Central memory CD4-positive, alpha-beta T cell (primary cell): ENCODE measurements around the gene GCAT.
"Not testable (repeated sequence)": the region's sequence is repeated elsewhere in the genome, so short reads cannot be mapped to it uniquely, and the experiment has no call there.

Experiments
- DNase-seq: peaks from one replicate; pipeline ENCODE4 v3.0.0; 2022

The GCAT gene

DNA sequence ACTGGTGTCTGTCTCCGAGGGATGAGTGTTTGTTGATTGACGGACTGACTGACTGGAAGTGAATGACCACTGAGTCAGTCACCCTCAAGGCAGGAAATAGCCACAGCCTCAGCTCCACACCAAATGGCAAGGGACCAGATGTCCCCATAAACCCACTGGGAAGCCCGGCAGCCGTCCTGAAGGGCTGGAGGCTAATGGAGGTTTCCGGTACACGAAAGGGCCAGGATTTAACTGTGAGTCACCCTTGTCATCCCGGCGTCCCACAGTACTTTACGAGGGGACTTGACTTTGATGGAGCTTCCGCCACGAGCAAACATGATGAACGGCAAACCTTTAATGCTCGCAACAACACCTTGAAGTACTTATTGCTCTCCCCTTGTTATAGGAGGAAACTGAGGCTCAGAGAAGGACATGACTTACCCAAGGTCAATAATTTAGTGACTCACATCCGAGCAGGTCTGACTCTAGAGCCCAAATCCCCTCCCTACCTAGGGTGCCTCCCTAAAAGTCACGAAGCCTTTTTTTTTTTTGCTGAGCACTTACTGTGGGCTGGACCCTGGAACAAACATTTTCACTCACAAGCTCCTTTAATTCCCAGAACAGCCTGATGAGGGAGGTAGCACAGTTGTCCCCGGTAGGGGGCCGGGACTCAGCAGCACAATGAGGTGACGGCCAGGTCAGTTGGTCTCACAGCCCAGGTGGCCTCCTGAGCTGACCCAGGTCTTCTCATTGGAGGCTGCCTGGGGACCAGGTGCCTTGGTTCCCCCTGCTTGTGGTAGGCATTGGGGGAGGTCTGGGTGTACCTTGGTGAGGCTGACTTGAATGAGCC, 25.2 kb upstream of the GCAT start:
- DNase-seq: no peak

GRCh38 chr22:37784829-37785495, 22.8 kb upstream of the GCAT start:
- DNase-seq: no peak

DNA sequence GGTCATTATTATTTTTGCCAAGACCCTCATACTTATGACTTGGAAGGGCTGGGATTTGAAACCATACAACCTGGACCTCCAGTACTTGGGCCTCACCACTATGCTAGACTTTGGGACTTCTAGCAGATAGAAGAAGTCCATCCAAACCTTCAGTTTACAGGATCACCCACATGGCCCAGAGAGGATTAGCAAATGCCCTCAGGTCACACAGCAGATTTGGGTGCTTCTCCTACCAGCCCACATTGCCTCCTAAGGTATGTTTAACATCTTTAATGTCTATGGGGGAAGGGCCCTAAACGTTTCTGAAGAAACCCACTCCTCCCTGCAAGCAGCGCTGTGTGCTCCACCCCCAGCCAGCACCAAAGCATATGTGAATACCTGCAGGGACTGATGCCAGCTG, 17.5 kb upstream of the GCAT start:
- no peak for DNase-seq

- no peak for DNase-seq
These were observed 15.2 kb upstream of the GCAT start for GRCh38 chr22:37792494-37792893.

DNA sequence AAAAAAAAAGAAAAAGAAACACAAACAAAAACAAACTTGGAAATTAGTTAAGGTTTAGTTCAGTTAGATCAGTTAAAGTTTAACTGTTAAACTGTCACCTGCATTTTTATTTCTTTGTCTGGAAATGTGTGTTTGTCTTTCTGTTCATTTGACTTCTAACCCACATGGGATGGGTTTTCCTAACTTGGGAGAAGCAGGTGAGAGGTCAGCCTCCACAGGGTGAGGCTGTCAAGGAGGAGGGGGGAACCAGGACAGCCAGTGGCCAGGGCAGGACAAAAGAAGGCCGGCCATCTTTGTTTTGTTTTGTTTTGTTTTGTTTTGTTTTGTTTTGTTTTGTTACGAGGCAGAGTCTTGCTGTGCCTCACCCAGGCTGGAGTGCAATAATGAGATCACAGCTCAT, 13.4 kb upstream of the GCAT start:
- DNase-seq: no peak

- no peak for DNase-seq
These were observed 11.7 kb upstream of the GCAT start for GRCh38 chr22:37796079-37796478.

GRCh38 chr22:37797259-37797658, 10.5 kb upstream of the GCAT start:
- not testable (repeated sequence) for DNase-seq

GRCh38 chr22:37797874-37798500, 9.7 kb upstream of the GCAT start:
- DNase-seq: no peak

GRCh38 chr22:37799979-37800378, 7.8 kb upstream of the GCAT start:
- DNase-seq: not testable (repeated sequence)

GRCh38 chr22:37801946-37802309, 5.8 kb upstream of the GCAT start:
- DNase-seq: no peak

DNA sequence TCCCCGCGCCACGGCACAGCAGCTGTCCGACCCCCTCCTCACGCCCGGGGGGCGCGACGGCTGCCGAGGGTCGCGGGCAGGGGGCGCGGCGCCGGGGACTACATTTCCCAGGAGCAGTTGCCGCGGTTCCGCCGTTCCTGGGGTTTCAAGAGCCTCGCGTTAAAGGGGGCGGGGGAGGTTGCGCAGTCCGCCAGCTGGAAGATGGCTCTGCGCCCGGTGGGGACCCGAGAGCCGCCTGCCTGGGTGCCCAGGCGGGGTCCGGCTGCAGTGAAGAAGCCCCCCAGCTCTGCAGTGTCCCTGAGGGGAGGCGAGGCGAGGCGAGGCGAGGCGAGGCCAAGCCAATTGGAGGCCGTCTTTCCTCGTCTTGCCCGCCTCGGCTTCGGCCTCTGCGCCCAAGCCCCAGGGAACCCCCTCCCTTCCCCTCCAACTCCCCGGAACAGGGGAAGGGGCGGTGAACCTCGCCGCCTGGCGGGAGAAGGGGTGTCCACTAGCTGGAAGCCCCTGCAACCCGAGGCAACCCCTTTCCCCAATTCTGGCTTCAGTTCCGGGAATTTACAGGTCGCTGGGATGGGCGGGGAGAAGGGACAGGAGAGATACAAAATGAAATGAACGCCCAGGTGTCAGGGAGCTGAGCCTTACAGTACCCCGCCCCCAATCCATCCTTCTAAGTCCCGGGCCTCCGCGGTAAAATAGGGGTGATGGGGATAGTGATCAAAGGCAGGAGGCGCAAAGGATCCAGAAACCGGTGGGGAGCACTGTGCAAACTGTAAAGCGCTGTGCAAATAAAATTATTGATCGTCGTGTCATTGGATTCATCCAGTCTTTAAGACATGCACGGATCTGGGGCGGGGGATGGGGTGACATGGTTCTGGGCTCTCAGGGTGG, 5.2 kb upstream of the GCAT start:
- DNase-seq: no peak

- DNase-seq: no peak
These were observed 4.5 kb upstream of the GCAT start for GRCh38 chr22:37803195-37803638.

GRCh38 chr22:37803639-37804351, 3.9 kb upstream of the GCAT start:
- DNase-seq: no peak

DNA sequence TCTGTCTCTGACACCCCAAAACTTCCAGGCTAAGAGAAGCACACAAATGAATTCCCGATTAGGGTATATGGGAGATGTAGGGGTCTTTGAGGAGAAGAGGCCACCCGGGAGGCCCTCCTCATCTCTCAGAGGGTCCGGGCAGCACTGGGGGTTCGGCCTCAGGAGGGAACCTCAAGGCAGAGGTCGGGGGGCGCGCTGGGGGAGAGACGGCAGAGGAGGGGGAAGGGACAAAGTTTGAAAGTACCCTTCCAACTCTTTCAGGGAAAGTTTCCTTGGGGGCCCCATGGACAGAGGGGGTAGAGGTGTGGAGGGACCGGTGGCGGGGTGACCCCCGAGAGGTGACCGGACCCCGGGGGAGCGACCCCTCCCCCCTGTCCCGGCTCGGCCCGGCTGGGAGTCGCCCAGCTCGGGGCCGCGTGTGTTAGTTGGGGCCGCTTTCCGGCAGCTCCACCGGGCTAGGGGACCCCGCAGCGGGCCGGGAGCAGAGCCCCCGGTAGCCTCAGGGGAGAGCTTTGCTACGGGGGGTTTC, 3.3 kb upstream of the GCAT start:
- no peak for DNase-seq

DNA sequence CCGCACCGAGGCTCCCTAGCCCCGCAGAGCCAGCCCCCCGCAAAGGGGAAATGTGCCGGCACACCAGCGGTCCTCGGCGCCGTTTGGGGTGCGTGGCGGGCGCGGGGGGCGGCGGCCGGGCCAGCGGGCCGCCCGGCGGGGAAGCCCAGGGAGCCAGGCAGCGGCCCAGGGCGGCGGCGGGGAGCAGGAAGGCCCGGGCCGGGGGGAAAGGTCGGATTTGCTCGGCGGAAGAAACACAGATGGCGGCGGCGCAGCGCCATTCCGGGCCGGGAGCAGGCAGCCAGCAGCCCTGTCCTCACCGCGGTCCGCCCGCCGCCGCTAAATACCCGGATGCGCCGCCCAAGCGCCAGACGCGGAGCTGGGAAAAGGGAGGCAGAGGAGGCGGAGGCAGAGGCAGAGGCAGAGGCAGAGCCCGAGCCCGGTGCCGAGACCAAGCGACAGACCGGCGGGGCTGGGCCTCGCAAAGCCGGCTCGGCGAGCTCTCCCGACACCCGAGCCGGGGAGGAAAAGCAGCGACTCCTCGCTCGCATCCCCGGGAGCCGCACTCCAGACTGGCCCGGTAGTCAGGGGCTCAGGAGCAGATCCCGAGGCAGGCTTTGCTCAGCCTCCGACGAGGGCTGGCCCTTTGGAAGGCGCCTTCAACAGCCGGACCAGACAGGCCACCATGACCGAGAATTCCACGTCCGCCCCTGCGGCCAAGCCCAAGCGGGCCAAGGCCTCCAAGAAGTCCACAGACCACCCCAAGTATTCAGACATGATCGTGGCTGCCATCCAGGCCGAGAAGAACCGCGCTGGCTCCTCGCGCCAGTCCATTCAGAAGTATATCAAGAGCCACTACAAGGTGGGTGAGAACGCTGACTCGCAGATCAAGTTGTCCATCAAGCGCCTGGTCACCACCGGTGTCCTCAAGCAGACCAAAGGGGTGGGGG, 2.6 kb upstream of the GCAT start:
- peak; percentile 59 for DNase-seq

DNA sequence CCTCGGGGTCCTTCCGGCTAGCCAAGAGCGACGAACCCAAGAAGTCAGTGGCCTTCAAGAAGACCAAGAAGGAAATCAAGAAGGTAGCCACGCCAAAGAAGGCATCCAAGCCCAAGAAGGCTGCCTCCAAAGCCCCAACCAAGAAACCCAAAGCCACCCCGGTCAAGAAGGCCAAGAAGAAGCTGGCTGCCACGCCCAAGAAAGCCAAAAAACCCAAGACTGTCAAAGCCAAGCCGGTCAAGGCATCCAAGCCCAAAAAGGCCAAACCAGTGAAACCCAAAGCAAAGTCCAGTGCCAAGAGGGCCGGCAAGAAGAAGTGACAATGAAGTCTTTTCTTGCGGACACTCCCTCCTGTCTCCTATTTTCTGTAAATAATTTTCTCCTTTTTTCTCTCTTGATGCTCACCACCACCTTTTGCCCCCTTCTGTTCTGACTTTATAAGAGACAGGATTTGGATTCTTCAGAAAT, 1.9 kb upstream of the GCAT start:
- no peak for DNase-seq

GRCh38 chr22:37806409-37807333, 1.1 kb upstream of the GCAT start:
- DNase-seq: no peak

DNA sequence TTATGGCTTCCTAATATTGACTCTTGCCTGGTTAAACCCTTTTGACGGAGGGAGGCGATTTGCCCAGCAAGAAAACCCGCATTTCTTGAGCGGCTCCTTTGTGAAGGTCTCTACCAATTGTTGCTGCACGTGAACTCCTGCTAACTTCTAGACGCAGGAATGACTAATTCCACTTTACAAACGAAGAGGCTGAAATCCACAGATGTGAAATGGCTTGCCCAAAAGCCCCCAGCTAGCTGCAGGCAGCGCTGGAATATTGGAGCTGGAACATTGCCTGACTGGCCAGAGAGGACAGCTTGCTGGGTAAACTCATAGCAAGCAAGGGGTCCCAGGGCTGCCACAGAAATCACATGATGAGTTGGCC, 542 bp downstream of the GCAT start:
- DNase-seq: no peak

DNA sequence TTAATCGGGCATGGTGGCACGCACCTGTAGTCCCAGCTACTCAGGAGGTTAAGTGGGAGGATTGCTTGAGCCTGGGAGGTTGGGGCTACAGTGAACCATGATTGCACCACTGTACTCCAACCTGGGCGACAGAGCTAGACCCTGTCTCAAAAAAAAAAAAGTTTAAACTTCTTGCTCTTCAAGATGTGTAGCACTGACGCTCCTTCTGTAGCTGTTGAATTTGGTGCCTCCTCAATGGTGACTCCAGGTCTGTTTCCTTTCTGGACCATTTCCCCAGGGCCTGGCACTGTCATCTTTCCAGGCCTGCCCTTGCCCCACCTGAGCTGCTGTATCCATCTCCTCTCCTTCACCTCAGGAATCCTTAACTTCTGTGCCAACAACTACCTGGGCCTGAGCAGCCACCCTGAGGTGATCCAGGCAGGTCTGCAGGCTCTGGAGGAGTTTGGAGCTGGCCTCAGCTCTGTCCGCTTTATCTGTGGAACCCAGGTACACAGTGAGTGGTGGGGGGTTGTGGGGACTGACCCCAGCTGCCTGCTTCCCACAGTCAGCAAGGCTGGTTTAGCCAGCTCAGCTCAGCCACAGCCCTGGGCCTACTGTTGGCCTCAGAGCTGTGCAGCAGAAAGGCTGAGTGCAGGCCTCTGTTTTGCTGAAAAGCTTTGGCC, 2.1 kb downstream of the GCAT start:
- DNase-seq: no peak
